HepG2 (cell line): ENCODE measurements around the gene IGF2. TPM values are rescaled to one million over a fixed set of nuclear protein-coding genes. Genes with fewer than 3 reads are reported as not detected.

Source experiments
- ATAC-seq: fragments of 200-7000 bp; cut with Tn5 transposase; 3 replicates; pipeline ENCODE4 v1.9.1; 2020; ENCODE audit warnings: mild to moderate bottlenecking, moderate library complexity
- BruUV-seq: library from RNA; stranded (reverse); fragments of 400-500 nt; replicated peaks from 2 replicates; lab custom pipeline; 2021; lab: Mats Ljungman, UMichigan
- CTCF ChIA-PET: fragments of 300-600 bp; formaldehyde crosslinking; extraction: SDS; loops from one replicate; lab custom pipeline; 2021; ENCODE audit warnings: low total read pairs, inconsistent platforms, low intra/inter-chr PET ratio; lab: Yijun Ruan, JAX
- POLR2A ChIA-PET: fragments of 350-600 bp; sonication (Branson Sonifier 250); formaldehyde crosslinking; loops from one replicate; lab custom pipeline; 2020; ENCODE audit warnings: antibody characterized with exemption, inconsistent platforms; lab: Yijun Ruan, JAX
- DNase-seq: peaks from one replicate; pipeline ENCODE4 v3.0.0-alpha.2; 2015; ENCODE audit warnings: low spot score
- FAIRE-seq: peaks from 3 replicates; lab custom pipeline; 2011; peaks lifted over from hg19 to GRCh38; lab: Jason Lieb, UNC
- H2AFZ ChIP-seq: one replicate; pipeline ENCODE4 v1.6.1; 2011; ENCODE audit warnings: low read length, inconsistent platforms
- H3K27ac ChIP-seq: fragments of 300-600 bp; 3 replicates; pipeline ENCODE4 v1.8.0; 2011; ENCODE audit warnings: mixed run types, mild to moderate bottlenecking, mixed read lengths, low read length, inconsistent platforms; ENCODE audit not compliant: insufficient read depth; ENCODE audit errors: extremely low read length
- H3K27me3 ChIP-seq, 2 experiments: fragments of 200-600 bp in 1 of 2; 2 replicates in 1 of 2; 3 replicates in 1 of 2; pipeline versions ENCODE4 v1.6.0 to v1.8.0; 2011; ENCODE audit warnings: low read length in 2 of 2, mild to moderate bottlenecking in 2 of 2, moderate library complexity in 2 of 2, inconsistent platforms in 1 of 2; ENCODE audit not compliant: insufficient read depth in 2 of 2, control insufficient read depth in 1 of 2
- H3K36me3 ChIP-seq, 2 experiments: fragments of 200-600 bp in 1 of 2; replicated peaks in 1 of 2; 2 replicates in 1 of 2; 3 replicates in 1 of 2; pipeline versions ENCODE4 v1.5.1 to v1.8.0; 2011; ENCODE audit warnings: low read length in 2 of 2, inconsistent platforms in 1 of 2; ENCODE audit not compliant: insufficient read depth in 2 of 2, control insufficient read depth in 1 of 2
- H3K4me1 ChIP-seq: 2 replicates; pipeline ENCODE4 v1.5.1; 2012; ENCODE audit warnings: low read length, inconsistent platforms; ENCODE audit not compliant: insufficient read depth
- H3K4me2 ChIP-seq: 2 replicates; pipeline ENCODE4 v1.6.0; 2011; ENCODE audit warnings: low read depth, low read length, inconsistent platforms
- H3K4me3 ChIP-seq, 3 experiments: fragments of 200-600 bp in 1 of 3; sonication (generic), shearing (Covaris generic) in 1 of 3; replicated peaks in 1 of 3; 2 replicates each; pipeline ENCODE4 v1.5.1; 2011 to 2016; ENCODE audit warnings: low read length in 3 of 3, inconsistent platforms in 2 of 3, low read depth in 2 of 3, mild to moderate bottlenecking in 2 of 3, control low read depth in 1 of 3, mixed read lengths in 1 of 3; ENCODE audit not compliant: insufficient read depth in 1 of 3
- H3K79me2 ChIP-seq: one replicate; pipeline ENCODE4 v1.6.1; 2011; ENCODE audit warnings: low read length, inconsistent platforms; ENCODE audit not compliant: insufficient read depth
- H3K9ac ChIP-seq: 2 replicates; pipeline ENCODE4 v1.6.0; 2011; ENCODE audit warnings: mild to moderate bottlenecking, low read depth, low read length, inconsistent platforms; ENCODE audit not compliant: insufficient read depth
- H3K9me3 ChIP-seq: 2 replicates; pipeline ENCODE4 v1.5.1; 2012; ENCODE audit warnings: mild to moderate bottlenecking, low read length
- H4K20me1 ChIP-seq: 2 replicates; pipeline ENCODE4 v1.6.0; 2011; ENCODE audit warnings: inconsistent platforms, mild to moderate bottlenecking, low read length, moderate library complexity; ENCODE audit not compliant: insufficient read depth
- ARNT ChIP-seq: fragments of 450-650 bp; IDR thresholded peaks from 2 replicates; pipeline ENCODE4 v1.6.1; 2017
- ATRX ChIP-seq: sonication (generic); formaldehyde crosslinking; IDR thresholded peaks from 2 replicates; pipeline ENCODE4 v1.4.0; 2020; ENCODE audit warnings: missing genetic modification reagents, borderline replicate concordance
- CBX1 ChIP-seq: IDR thresholded peaks from one replicate; pipeline ENCODE4 v1.6.1; 2016; ENCODE audit warnings: antibody characterized with exemption, low read depth
- DDIT3 ChIP-seq: sonication (generic); formaldehyde crosslinking; IDR thresholded peaks from 2 replicates; pipeline ENCODE4 v1.4.0; 2020; ENCODE audit warnings: mild to moderate bottlenecking, missing genetic modification reagents
- EZH2 ChIP-seq: conservative IDR thresholded peaks from 2 replicates; pipeline ENCODE4 v1.6.1; 2012; ENCODE audit warnings: mild to moderate bottlenecking, low read depth, low read length, moderate library complexity
- GATA4 ChIP-seq: sonication (generic); IDR thresholded peaks from 2 replicates; pipeline ENCODE4 v1.6.1; 2016; ENCODE audit warnings: antibody characterized with exemption, low read depth, borderline replicate concordance
- HMG20A ChIP-seq: IDR thresholded peaks from 2 replicates; pipeline ENCODE4 v1.6.1; 2016; ENCODE audit warnings: borderline replicate concordance
- HOXA7 ChIP-seq: sonication (generic); formaldehyde crosslinking; IDR thresholded peaks from 2 replicates; pipeline ENCODE4 v1.8.1; 2022; ENCODE audit warnings: mild to moderate bottlenecking, missing genetic modification reagents, moderate library complexity
- KLF12 ChIP-seq: sonication (generic); formaldehyde crosslinking; IDR thresholded peaks from 2 replicates; pipeline ENCODE4 v1.4.0; 2020; ENCODE audit warnings: missing genetic modification reagents, borderline replicate concordance
- LCORL ChIP-seq, 2 experiments: fragments of 450-650 bp in 1 of 2; sonication (generic) in 1 of 2; formaldehyde crosslinking in 1 of 2; IDR thresholded peaks; 2 replicates each; pipeline versions ENCODE4 v1.5.0 to v1.6.1; 2017 to 2020; ENCODE audit warnings: antibody characterized with exemption in 1 of 2, missing genetic modification reagents in 1 of 2
- MEF2D ChIP-seq: sonication (generic); formaldehyde crosslinking; IDR thresholded peaks from 2 replicates; pipeline ENCODE4 v1.5.1; 2020; ENCODE audit warnings: mild to moderate bottlenecking, missing genetic modification reagents
- RBFOX2 ChIP-seq: fragments of 200-400 bp; formaldehyde crosslinking; IDR thresholded peaks from 2 replicates; pipeline ENCODE4 v1.6.1; 2017; ENCODE audit warnings: low read depth, mild to moderate bottlenecking, low read length
- TEAD2 ChIP-seq: sonication (generic); formaldehyde crosslinking; IDR thresholded peaks from 2 replicates; pipeline ENCODE4 v1.9.0; 2021; ENCODE audit warnings: missing genetic modification reagents
- TFDP1 ChIP-seq: IDR thresholded peaks from 2 replicates; pipeline ENCODE4 v1.6.1; 2016; ENCODE audit warnings: missing compliant biosample characterization, missing genetic modification reagents, borderline replicate concordance
- U2AF1 ChIP-seq: fragments of 200-400 bp; formaldehyde crosslinking; optimal IDR thresholded peaks from 2 replicates; pipeline ENCODE3; 2017; ENCODE audit warnings: mild to moderate bottlenecking, low read depth, low read length
- ZBTB20 ChIP-seq: sonication (generic); formaldehyde crosslinking; IDR thresholded peaks from 2 replicates; pipeline ENCODE4 v1.8.1; 2023; ENCODE audit warnings: missing genetic modification reagents, low read depth, mild to moderate bottlenecking, borderline replicate concordance
- ZBTB42 ChIP-seq: sonication (generic); formaldehyde crosslinking; IDR thresholded peaks from 2 replicates; pipeline ENCODE4 v1.5.0; 2020; ENCODE audit warnings: mild to moderate bottlenecking, missing genetic modification reagents
- ZNF234 ChIP-seq: sonication (generic); formaldehyde crosslinking; conservative IDR thresholded peaks from 2 replicates; pipeline ENCODE4 v1.5.1; 2020; ENCODE audit warnings: mild to moderate bottlenecking, missing genetic modification reagents
- ZNF619 ChIP-seq: sonication (generic); formaldehyde crosslinking; IDR thresholded peaks from 2 replicates; pipeline ENCODE4 v1.4.0; 2020; ENCODE audit warnings: mild to moderate bottlenecking, missing genetic modification reagents
- WGBS: methylation state at CpG from one replicate; pipeline ENCODE4 v1.1.6; 2017; ENCODE audit warnings: low lambda C conversion rate; 5-methylcytosine and 5-hydroxymethylcytosine counted together
- in situ Hi-C: cut with HindIII; loops from 2 replicates; pipeline ENCODE4 v1.10.0; 2017; ENCODE audit warnings: low pct_unique_long_range_greater_than_20kb; ENCODE audit not compliant: extremely low pct_ligation_motif_present
- intact Hi-C: fragments of 100-400 bp; cut with micrococcal nuclease; formaldehyde crosslinking; loops from one replicate; pipeline ENCODE4 v1.10.0; 2022; ENCODE audit not compliant: unreplicated experiment
- polyA plus RNA-seq, 8 experiments: library from polyadenylated mRNA; depleted of rRNA in 3 of 8; stranded (reverse) in 7 of 8; unstranded in 1 of 8; fragments of >200 nt; fragmentation: Illumina TruSeq in 4 of 8; extraction: Trizol in 4 of 8; gene quantifications; 2 replicates each; pipeline versions ENCODE4 v1.2.1 to v1.2.3, GENCODE V29; 2011 to 2016; ENCODE audit warnings: low read depth in 4 of 8, missing spikeins in 1 of 8, mixed read lengths in 1 of 8; ENCODE audit not compliant: insufficient read depth in 1 of 8
- total RNA-seq, 5 experiments: library from RNA; depleted of rRNA; stranded (reverse); fragments of >200 nt; fragmentation: Illumina TruSeq; extraction: Trizol; gene quantifications; 2 replicates each; pipeline ENCODE4 v1.2.3, GENCODE V29; 2016; ENCODE audit warnings: low read depth in 1 of 5
- TF ChIP-seq, protein P1 (sequence below): sonication (generic); formaldehyde crosslinking; IDR thresholded peaks from 2 replicates; pipeline ENCODE4 v1.8.1; 2022; ENCODE audit warnings: low read depth, mild to moderate bottlenecking, missing genetic modification reagents

IGF2 gene
- total and polyA plus RNA-seq, 2 of the 13 experiments (the other 11 are each of a cell fraction or from before 2014, with no cell fraction given): 79.1 to 254 TPM

GRCh38 chr11:2132246-2132645 lies 6.9 kb downstream of the IGF2 start (continued):
- TF ChIP-seq DDIT3: no peak
- TF ChIP-seq ZBTB42: no peak

DNA sequence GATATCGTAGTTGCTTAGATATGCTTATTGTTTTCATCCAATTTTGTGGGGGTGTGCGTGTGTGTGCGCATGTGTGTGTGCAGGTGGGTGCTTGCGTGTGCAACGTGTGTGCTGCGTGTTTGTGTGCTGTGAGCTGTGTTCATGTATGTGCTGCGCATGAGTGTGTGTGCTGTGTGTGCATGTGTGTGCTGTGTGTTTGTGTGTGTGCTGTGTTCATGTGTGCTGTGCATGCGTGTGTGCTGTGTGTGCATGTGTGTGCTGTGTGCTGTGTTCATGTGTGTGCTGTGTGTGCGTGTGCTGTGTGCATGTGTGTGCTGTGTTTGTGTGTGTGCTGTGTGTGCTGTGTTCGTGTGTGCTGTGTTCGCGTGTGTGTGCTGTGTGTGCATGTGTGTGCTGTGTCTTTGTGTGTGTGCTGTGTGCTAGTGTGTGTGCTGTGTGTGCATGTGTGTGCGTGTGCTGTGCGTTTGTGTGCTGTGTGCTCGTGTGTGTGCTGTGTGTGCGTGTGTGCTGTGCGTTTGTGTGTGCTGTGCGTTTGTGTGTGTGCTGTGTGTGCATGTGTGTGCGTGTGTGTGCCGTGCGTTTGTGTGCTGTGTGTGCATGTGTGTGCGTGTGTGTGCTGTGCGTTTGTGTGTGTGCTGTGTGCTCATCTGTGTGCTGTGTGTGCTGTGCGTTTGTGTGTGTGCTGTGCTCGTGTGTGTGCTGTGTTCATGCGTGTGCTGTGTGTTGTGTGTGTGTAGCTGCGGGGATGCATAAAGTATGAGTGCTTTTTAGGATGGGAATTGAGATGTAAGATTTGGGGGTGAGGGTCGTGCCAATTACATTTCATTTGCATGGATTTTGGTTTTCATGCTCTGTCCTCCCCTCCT lies 7.6 kb downstream of the IGF2 start:
- Histone ChIP-seq H3K79me2 (peaks cover 6% of the 10 kb centered on the region), H3K4me1 (peaks cover 28% of the 10 kb centered on the region), H3K4me2 (no peak overlapping the region), H3K9me3 (no peaks in the 10 kb centered on the region), H3K36me3 (peaks cover 24 to 47% of the 10 kb centered on the region in 2 experiments; a peak in 4 of 5 replicates), H3K9ac (no peak overlapping the region), H3K27ac (peak overlapping the region; percentile 21), H2AFZ (no peak overlapping the region), H3K27me3 (no peaks in the 10 kb centered on the region), H4K20me1 (peaks cover 60% of the 10 kb centered on the region), H3K4me3 (no peak overlapping the region)
- in situ Hi-C loops (no loop called here), intact Hi-C loops (no loop called here)
- peak; percentile 64 for FAIRE-seq
- ChIA-PET CTCF (no interaction called here), POLR2A (no interaction called here)
- no peak for DNase-seq
- BruUV-seq: TSS peak; percentile 67
- 90% methylated on average over 28 of the region's 28 CpGs for WGBS
- no peak for ATAC-seq
- peak; percentile 39; the same call in 1 of the 2 replicates for TF ChIP-seq GATA4
- TF ChIP-seq KLF12: no peak
- no peak for TF ChIP-seq LCORL (IDR thresholded peaks at IDR 0.05)
- peak; percentile 70; the same call in 1 of the 2 replicates for TF ChIP-seq LCORL (CRISPR knock-in tag; IDR thresholded peaks at IDR 0.05)
- TF ChIP-seq ATRX (CRISPR knock-in tag): no peak
- TF ChIP-seq RBFOX2: peak; percentile 81
- peak; percentile 96 for TF ChIP-seq CBX1
- TF ChIP-seq HOXA7 (CRISPR knock-in tag): peak; percentile 95
- TF ChIP-seq ZNF619 (CRISPR knock-in tag): peak; percentile 73
- no peak for TF ChIP-seq HMG20A
- TF ChIP-seq ZNF234 (CRISPR knock-in tag): 0 out of 2 replicates have a peak, but pooled peaks have one; percentile 65
- no peak for TF ChIP-seq TFDP1 (CRISPR knock-in tag)
- peak; percentile 83 for TF ChIP-seq MEF2D (CRISPR knock-in tag)
- no peak for TF ChIP-seq ARNT
- TF ChIP-seq TEAD2 (CRISPR knock-in tag): no peak
- TF ChIP-seq U2AF1: no peak
- TF ChIP-seq, protein P1, sequence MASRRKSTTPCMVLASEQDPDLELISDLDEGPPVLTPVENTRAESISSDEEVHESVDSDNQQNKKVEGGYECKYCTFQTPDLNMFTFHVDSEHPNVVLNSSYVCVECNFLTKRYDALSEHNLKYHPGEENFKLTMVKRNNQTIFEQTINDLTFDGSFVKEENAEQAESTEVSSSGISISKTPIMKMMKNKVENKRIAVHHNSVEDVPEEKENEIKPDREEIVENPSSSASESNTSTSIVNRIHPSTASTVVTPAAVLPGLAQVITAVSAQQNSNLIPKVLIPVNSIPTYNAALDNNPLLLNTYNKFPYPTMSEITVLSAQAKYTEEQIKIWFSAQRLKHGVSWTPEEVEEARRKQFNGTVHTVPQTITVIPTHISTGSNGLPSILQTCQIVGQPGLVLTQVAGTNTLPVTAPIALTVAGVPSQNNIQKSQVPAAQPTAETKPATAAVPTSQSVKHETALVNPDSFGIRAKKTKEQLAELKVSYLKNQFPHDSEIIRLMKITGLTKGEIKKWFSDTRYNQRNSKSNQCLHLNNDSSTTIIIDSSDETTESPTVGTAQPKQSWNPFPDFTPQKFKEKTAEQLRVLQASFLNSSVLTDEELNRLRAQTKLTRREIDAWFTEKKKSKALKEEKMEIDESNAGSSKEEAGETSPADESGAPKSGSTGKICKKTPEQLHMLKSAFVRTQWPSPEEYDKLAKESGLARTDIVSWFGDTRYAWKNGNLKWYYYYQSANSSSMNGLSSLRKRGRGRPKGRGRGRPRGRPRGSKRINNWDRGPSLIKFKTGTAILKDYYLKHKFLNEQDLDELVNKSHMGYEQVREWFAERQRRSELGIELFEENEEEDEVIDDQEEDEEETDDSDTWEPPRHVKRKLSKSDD (CRISPR knock-in tag): peak; percentile 73; the same call in 1 of the 2 replicates
- no peak for TF ChIP-seq EZH2
- 0 out of 2 replicates have a peak, but pooled peaks have one; percentile 47 for TF ChIP-seq ZBTB20 (CRISPR knock-in tag)
